ENCODE results near the gene DNAJA4.

DNAJA4 gene

GRCh38 chr15:78264304-78265136, at the start of gene DNAJA4:
DNAJA4 (plus strand) TSS chr15:78264562; CDS start chr15:78264764, 202 bp downstream.
- no peak within 1 kb of the TSS for H3K4me3 ChIP-seq

GRCh38 chr15:78216276-78217104, 47.9 kb upstream of the DNAJA4 start:
- no peaks in the 10 kb centered on the region for H3K9me3 ChIP-seq
- no peak overlapping the region for H3K4me3 ChIP-seq
- H3K27ac ChIP-seq, result no peak overlapping the region
- H3K4me2 ChIP-seq, result no peak overlapping the region
- H3K9ac ChIP-seq, result no peak overlapping the region
- H3K27me3 ChIP-seq, result no peaks in the 10 kb centered on the region
- H3K4me1 ChIP-seq, result no peaks in the 10 kb centered on the region
- TF ChIP-seq Cebpa-rat (IDR thresholded peaks at IDR 0.05), result no peak
- no peaks in the 10 kb centered on the region for H4K20me1 ChIP-seq
- H3K36me3 ChIP-seq, result no peaks in the 10 kb centered on the region

More at GRCh38 chr15:78264304-78265136, at the start of gene DNAJA4:
- H4K20me1 ChIP-seq, result no peaks in the 10 kb centered on the region; the same call in 1 of the 2 replicates
- H3K9ac ChIP-seq, result no peak within 1 kb of the TSS
- no peaks in the 10 kb centered on the region for H3K4me1 ChIP-seq
- no peak within 1 kb of the TSS for H3K4me2 ChIP-seq
- TF ChIP-seq Cebpa-rat (IDR thresholded peaks at IDR 0.05), result no peak
- H3K27me3 ChIP-seq, result peaks cover 44% of the 10 kb centered on the region
- H3K36me3 ChIP-seq, result no peaks in the 10 kb centered on the region
- no peaks in the 10 kb centered on the region for H3K9me3 ChIP-seq
- H3K27ac ChIP-seq, result no peak within 1 kb of the TSS

- Histone ChIP-seq H3K27ac (no peak overlapping the region), H3K27me3 (no peaks in the 10 kb centered on the region), H3K9me3 (no peaks in the 10 kb centered on the region), H4K20me1 (no peaks in the 10 kb centered on the region), H3K4me1 (no peaks in the 10 kb centered on the region), H3K36me3 (no peaks in the 10 kb centered on the region), H3K9ac (no peak overlapping the region), H3K4me2 (no peak overlapping the region), H3K4me3 (no peak overlapping the region)
- TF ChIP-seq Cebpa-rat (IDR thresholded peaks at IDR 0.05), result no peak
These were observed 43.6 kb upstream of the DNAJA4 start for GRCh38 chr15:78220713-78221112.

GRCh38 chr15:78222745-78223395, 41.5 kb upstream of the DNAJA4 start:
- Histone ChIP-seq H4K20me1 (no peaks in the 10 kb centered on the region), H3K4me3 (no peak overlapping the region), H3K9me3 (no peaks in the 10 kb centered on the region), H3K9ac (no peak overlapping the region), H3K4me2 (no peak overlapping the region), H3K27ac (no peak overlapping the region), H3K27me3 (no peaks in the 10 kb centered on the region), H3K36me3 (no peaks in the 10 kb centered on the region), H3K4me1 (no peaks in the 10 kb centered on the region)
- no peak for TF ChIP-seq Cebpa-rat (IDR thresholded peaks at IDR 0.05)

- Histone ChIP-seq H3K9me3 (no peaks in the 10 kb centered on the region), H3K4me1 (no peaks in the 10 kb centered on the region), H3K4me2 (no peak overlapping the region), H3K27ac (no peak overlapping the region), H3K27me3 (no peaks in the 10 kb centered on the region), H3K36me3 (no peaks in the 10 kb centered on the region), H3K9ac (no peak overlapping the region), H3K4me3 (no peak overlapping the region), H4K20me1 (no peaks in the 10 kb centered on the region)
- TF ChIP-seq Cebpa-rat (IDR thresholded peaks at IDR 0.05), result no peak
These were observed 40.9 kb upstream of the DNAJA4 start for GRCh38 chr15:78223396-78224022.

GRCh38 chr15:78224023-78224411, 40.3 kb upstream of the DNAJA4 start:
- Histone ChIP-seq H3K27ac (no peak overlapping the region), H4K20me1 (no peaks in the 10 kb centered on the region), H3K36me3 (no peaks in the 10 kb centered on the region), H3K4me1 (no peaks in the 10 kb centered on the region), H3K4me2 (no peak overlapping the region), H3K9me3 (no peaks in the 10 kb centered on the region), H3K27me3 (no peaks in the 10 kb centered on the region), H3K4me3 (no peak overlapping the region), H3K9ac (no peak overlapping the region)
- TF ChIP-seq Cebpa-rat (IDR thresholded peaks at IDR 0.05), result no peak

GRCh38 chr15:78225783-78226541, 38.4 kb upstream of the DNAJA4 start:
- no peak overlapping the region for H3K4me3 ChIP-seq
- no peak overlapping the region for H3K27ac ChIP-seq
- H3K36me3 ChIP-seq, result no peaks in the 10 kb centered on the region
- no peak overlapping the region for H3K9ac ChIP-seq
- no peaks in the 10 kb centered on the region for H3K4me1 ChIP-seq
- no peaks in the 10 kb centered on the region for H4K20me1 ChIP-seq
- H3K4me2 ChIP-seq, result no peak overlapping the region
- no peaks in the 10 kb centered on the region for H3K9me3 ChIP-seq
- H3K27me3 ChIP-seq, result no peaks in the 10 kb centered on the region
- TF ChIP-seq Cebpa-rat (IDR thresholded peaks at IDR 0.05), result no peak

- no peaks in the 10 kb centered on the region for H3K36me3 ChIP-seq
- H3K9me3 ChIP-seq, result no peaks in the 10 kb centered on the region
- no peak overlapping the region for H3K9ac ChIP-seq
- peaks cover 10% of the 10 kb centered on the region for H3K4me1 ChIP-seq
- no peak for TF ChIP-seq Cebpa-rat (IDR thresholded peaks at IDR 0.05)
- H3K4me3 ChIP-seq, result no peak overlapping the region
- no peaks in the 10 kb centered on the region for H4K20me1 ChIP-seq
- no peaks in the 10 kb centered on the region for H3K27me3 ChIP-seq
- H3K27ac ChIP-seq, result no peak overlapping the region
- no peak overlapping the region for H3K4me2 ChIP-seq
These were observed 35.9 kb upstream of the DNAJA4 start for GRCh38 chr15:78228356-78228996.

Data from BLaER1 (cell line).